Activated CD4-positive, alpha-beta memory T cell treated with anti-CD3 and anti-CD28 coated beads, Interleukin-2, amount 10 ng/mL, durations not matched to agents 7 days and 5 days (primary cell): ENCODE results near the gene TIAM2. TPM values are rescaled to one million over a fixed set of nuclear protein-coding genes. Genes with fewer than 3 reads are reported as not detected.
A peak's percentile ranks its signal among the peaks of the same experiment; 100 is the strongest.

Source experiments
- CTCF ChIA-PET: fragments of 350-600 bp; sonication (Branson Sonifier 250); formaldehyde crosslinking; loops from one replicate; lab custom pipeline; 2021; ENCODE audit warnings: antibody characterized with exemption, inconsistent platforms; lab: Charles Lee
- POLR2A ChIA-PET: fragments of 350-600 bp; sonication (Branson Sonifier 250); formaldehyde crosslinking; loops from one replicate; lab custom pipeline; 2021; ENCODE audit warnings: antibody characterized with exemption; lab: Charles Lee
- DNase-seq: peaks from one replicate; pipeline ENCODE4 v3.0.0-alpha.2; 2020
- H3K27ac Mint-ChIP-seq: one replicate; pipeline ENCODE4 v1.8.0; 2021; ENCODE audit warnings: mild to moderate bottlenecking, mixed read lengths
- H3K27me3 Mint-ChIP-seq: one replicate; pipeline ENCODE4 v1.8.0; 2021; ENCODE audit warnings: mixed read lengths
- H3K36me3 Mint-ChIP-seq: one replicate; pipeline ENCODE4 v1.8.0; 2021; ENCODE audit warnings: low read depth, mixed read lengths
- H3K4me1 Mint-ChIP-seq: one replicate; pipeline ENCODE4 v1.8.0; 2021; ENCODE audit warnings: mixed read lengths
- H3K4me3 Mint-ChIP-seq: one replicate; pipeline ENCODE4 v1.8.0; 2021; ENCODE audit warnings: mild to moderate bottlenecking, mixed read lengths
- H3K9me3 Mint-ChIP-seq: one replicate; pipeline ENCODE4 v1.8.0; 2021; ENCODE audit warnings: mixed read lengths
- total RNA-seq, 2 experiments: library from RNA; stranded (reverse); gene quantifications; one replicate each; pipeline ENCODE4 v1.2.3, GENCODE V29; 2021

TIAM2 gene
- total RNA-seq, 2 experiments from 2014 or later: 6.1 to 8.3 TPM

DNA sequence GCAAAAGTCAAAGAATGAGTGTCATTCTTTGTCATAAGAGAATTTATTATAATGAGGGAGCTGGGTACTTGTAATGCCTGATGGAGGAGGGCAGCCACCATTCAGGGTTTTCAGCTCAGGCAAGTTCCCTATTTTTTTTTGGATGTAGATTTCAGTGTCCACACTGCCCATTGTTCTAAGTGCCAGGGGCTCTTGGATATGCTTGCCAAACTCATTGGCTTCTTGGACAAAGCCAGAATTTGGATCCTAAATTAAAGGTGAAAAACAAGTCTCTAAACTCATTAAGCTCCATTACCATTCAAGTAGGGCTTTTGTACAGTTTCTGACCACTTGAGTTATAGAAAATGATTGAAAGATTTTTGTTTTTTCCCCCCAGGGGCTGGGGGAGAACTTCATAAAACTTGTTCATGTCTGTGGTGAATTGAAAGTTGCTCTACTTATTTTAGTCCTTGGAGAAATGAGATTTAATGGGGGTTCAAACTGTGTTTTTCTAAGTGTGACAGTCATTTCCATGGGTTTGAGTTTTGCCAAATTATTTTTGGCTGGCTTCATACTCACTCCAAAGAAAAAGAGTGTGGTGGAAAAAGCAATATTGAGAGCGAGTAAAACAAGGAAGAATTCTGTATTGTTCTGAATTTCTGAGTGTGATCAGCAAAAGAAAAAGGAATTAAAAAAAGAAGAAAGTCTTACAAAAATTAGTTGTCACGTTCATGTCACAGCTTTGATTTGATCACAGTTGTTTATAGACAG lies 46.0 kb downstream of the TIAM2 start:
- Mint-ChIP-seq H3K4me1 (peaks cover 6% of the 10 kb centered on the region), H3K36me3 (no peaks in the 10 kb centered on the region), H3K4me3 (no peak overlapping the region), H3K27me3 (no peaks in the 10 kb centered on the region), H3K9me3 (no peaks in the 10 kb centered on the region), H3K27ac (no peak overlapping the region)
- POLR2A ChIA-PET: interaction anchor here (1.3 kb wide), 1 partner anchor 9 kb away, joined by 3 read pairs; no protein-coding TSS in a partner anchor
- DNase-seq: no peak
- CTCF ChIA-PET: no interaction called here

DNA sequence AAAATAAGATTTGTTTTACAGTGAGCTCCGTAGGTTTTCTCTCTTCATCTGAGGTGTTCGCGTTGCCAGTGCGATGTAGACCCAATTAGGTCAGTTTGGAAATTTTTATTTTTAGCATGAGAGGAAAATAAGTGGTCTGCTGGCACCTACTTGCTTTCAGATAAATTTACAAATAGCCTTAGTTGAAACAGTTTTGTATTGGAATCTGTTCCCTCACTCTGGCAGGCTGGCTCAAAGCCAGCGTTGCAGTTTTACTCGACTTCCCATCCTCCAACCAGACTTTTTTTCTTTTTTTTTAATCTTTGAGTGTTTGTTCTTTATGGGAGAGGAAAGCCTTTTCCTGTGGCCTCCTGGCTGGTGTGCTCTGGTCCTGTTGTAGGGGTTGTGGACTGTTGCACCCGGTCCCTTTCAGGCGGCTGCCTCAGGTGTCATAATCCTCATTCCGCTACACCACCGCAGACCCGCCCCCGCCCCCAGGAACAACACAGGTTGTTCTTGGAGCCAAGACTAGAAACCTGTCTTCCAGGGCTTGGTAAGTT lies 46.7 kb downstream of the TIAM2 start:
- Mint-ChIP-seq H3K36me3 (no peaks in the 10 kb centered on the region), H3K27me3 (no peaks in the 10 kb centered on the region), H3K9me3 (no peaks in the 10 kb centered on the region), H3K27ac (no peak overlapping the region), H3K4me3 (no peak overlapping the region), H3K4me1 (peaks cover 7% of the 10 kb centered on the region)
- DNase-seq: no peak
- CTCF ChIA-PET: no interaction called here
- POLR2A ChIA-PET: no interaction called here

DNA sequence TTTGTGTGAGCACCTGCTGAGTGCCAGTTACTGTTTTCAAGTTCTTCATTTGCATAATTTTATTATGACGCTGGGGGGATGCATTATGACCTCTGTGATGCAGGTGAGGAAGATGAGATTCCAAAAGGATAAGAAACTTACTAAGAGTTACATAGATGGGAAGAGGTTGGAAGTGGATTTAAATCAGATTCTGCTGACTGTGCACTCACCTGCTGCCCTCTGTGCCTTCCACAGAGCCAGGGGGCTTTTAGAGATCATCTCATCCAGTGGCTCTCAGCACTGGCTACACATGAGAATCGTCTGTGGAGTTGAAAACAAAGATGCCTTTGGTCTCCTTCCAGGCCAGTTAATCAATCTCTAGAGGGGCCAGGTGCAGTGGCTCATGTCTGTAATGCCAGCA lies 47.9 kb downstream of the TIAM2 start:
- Mint-ChIP-seq H3K4me3 (no peak overlapping the region), H3K9me3 (no peaks in the 10 kb centered on the region), H3K27me3 (no peaks in the 10 kb centered on the region), H3K36me3 (no peaks in the 10 kb centered on the region), H3K27ac (no peak overlapping the region), H3K4me1 (peaks cover 2% of the 10 kb centered on the region)
- no peak for DNase-seq
- CTCF ChIA-PET: no interaction called here
- POLR2A ChIA-PET: no interaction called here

DNA sequence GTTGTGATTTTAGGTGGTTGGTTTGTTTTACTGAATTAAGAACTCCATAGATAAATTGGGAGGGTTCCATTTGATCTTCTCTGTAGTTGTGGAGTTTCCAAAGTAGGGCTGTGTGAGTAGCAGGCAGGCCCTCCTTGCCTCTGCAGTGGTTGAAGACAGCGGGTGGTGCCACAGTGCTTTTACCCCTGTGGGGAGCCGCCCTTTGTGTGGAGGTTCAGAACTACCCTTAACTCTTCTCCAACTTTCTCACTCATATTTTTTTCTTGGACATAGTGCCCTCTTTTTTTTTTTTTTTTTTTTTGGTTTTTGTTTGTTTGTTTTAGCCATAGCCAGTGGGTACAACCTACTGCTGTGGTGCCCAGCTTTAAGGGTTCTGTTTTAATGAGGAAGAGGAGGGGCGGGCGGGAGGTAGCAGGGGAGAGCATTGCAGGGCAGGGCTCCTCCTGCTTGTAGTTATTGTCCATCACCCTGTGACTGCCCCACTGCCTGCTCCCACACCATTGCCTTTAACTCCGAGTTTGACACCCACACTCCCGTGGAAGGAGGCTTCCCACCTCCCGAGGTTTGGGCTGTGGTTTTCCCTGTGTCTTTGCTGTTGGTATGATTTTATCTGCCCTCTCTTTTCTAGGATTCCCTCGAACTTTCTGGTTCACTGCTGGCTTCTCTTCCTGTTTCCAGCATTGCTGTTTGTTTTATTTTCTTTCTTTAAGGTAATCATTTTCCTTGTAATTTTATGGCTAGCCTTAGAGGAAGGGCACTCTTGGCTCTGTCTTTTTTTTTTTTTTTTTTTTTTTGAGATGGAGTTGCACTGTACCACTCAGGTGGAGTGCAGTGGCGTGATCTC lies 50.7 kb downstream of the TIAM2 start:
- H3K27ac Mint-ChIP-seq: no peak overlapping the region
- POLR2A ChIA-PET: no interaction called here
- no peak for DNase-seq
- H3K4me1 Mint-ChIP-seq: peaks cover 20% of the 10 kb centered on the region
- H3K4me3 Mint-ChIP-seq: no peak overlapping the region
- H3K9me3 Mint-ChIP-seq: no peaks in the 10 kb centered on the region
- peaks cover 4% of the 10 kb centered on the region for H3K36me3 Mint-ChIP-seq
- CTCF ChIA-PET: interaction anchor here (0.6 kb wide), 1 partner anchor 383 kb away, joined by 3 read pairs; no protein-coding TSS in a partner anchor
- H3K27me3 Mint-ChIP-seq: no peaks in the 10 kb centered on the region

DNA sequence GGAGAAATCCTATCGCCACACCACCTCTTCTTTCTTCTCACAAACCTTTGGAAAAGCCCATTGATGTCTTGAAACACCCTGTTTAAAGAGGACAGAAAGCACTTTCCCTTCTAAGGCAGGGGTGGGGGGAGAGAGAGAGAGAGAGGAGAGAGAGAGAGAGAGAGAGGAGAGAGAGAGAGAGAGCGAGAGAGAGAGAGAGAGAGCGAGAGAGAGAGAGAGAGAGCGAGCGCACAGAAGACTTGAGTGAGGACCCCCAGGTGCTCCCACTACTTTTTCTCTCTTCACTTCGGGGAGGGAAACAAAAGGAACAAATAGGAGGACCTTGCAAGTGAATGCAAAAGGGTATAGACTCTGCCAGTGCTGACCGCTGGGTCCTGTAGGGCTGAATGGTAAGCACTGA lies 52.4 kb downstream of the TIAM2 start:
- DNase-seq: no peak
- H3K27me3 Mint-ChIP-seq: no peaks in the 10 kb centered on the region
- POLR2A ChIA-PET: no interaction called here
- peaks cover 4% of the 10 kb centered on the region for H3K36me3 Mint-ChIP-seq
- no peaks in the 10 kb centered on the region for H3K9me3 Mint-ChIP-seq
- H3K27ac Mint-ChIP-seq: no peak overlapping the region
- CTCF ChIA-PET: no interaction called here
- H3K4me3 Mint-ChIP-seq: no peak overlapping the region
- peaks cover 30% of the 10 kb centered on the region for H3K4me1 Mint-ChIP-seq

DNA sequence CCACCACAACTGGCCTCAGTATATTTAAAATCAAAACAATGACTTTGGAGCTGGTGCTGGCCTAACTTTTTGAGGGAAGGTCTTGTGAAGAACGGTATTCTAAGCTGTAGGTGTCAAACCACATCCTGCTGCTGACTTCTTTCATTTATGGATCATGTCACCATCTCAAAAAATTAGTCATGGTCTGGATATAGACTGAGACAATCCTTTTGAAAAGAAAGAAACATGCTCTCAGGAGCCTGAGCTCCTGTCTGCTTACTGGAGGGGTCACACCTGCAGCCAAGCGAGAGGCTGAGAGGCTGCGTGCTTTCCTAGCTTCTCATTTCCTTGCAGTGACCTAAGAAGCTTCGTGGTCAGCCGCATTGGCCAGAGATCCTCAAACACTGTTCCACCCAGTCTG lies 55.2 kb downstream of the TIAM2 start:
- peak; percentile 37 for DNase-seq
- Mint-ChIP-seq H3K9me3 (no peaks in the 10 kb centered on the region), H3K27ac (peak overlapping the region; percentile 86), H3K4me3 (no peak overlapping the region), H3K27me3 (no peaks in the 10 kb centered on the region), H3K36me3 (peaks cover 4% of the 10 kb centered on the region), H3K4me1 (peaks cover 37% of the 10 kb centered on the region)
- CTCF ChIA-PET: interaction anchor here (0.8 to 1.2 kb wide), 3 partner anchors 121 to 125 kb away, joined by 3 to 5 read pairs (median 3); no protein-coding TSS in a partner anchor
- POLR2A ChIA-PET: interaction anchor here (0.6 to 1.3 kb wide), 5 partner anchors 10 to 127 kb away, joined by 3 to 9 read pairs (median 4); no protein-coding TSS in a partner anchor

DNA sequence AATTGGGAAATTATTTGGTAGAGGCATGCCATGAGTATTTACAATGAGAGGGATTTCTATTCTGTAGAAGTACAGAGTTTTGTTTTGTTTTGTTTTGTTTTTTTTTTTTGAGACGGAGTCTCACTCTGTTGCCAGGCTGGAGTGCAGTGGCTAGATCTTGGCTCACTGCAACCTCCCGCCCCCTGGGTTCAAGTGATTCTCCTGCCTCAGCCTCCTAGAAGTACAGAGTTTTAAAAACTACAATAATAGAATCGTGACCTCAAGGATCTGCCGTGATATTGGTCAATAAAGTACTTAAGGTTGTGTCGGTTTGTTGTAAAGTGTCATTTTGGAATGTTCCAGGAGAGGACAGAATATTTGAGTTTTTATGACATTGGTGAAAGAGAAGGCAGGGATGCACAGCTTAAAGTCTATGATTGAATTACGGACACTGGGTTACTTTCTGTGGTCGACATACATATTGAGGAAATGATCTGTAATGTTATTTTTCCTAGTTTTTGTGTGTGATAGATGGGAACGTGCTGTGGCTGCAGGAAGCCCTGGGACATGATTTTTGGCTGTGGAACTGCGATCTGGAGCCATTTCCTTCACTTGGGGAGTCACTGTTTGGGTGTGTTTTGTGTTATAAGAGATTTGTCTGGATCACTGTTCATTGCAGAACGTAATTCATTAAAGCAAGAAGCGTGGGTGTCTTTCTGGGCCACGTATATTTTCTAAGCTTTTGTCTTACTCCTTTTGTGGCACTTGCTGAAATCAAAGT lies 59.6 kb downstream of the TIAM2 start:
- peaks cover 30% of the 10 kb centered on the region for H3K4me1 Mint-ChIP-seq
- no peak overlapping the region for H3K4me3 Mint-ChIP-seq
- POLR2A ChIA-PET: no interaction called here

DNA sequence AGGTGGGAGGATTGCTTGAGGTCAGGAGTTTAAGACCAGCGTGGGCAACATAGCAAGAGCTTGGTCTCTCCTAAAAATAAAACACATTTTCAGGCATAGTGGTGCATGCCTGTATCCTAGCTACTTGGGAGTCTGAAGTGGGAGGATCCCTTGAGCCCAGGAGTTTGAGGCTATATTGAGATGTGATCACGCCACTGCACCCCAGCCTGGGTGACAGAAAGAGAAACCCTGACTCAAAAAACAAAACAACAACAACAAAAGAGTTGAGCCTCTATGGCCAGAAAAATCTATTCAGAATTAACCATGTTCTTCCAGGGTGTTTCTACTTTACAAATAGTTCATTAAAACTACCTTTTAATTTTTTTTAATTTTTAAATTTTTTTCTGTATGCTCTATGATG lies 60.6 kb downstream of the TIAM2 start:
- H3K36me3 Mint-ChIP-seq: no peaks in the 10 kb centered on the region
- H3K4me1 Mint-ChIP-seq: peaks cover 20% of the 10 kb centered on the region
- H3K27me3 Mint-ChIP-seq: no peaks in the 10 kb centered on the region
- no peak overlapping the region for H3K27ac Mint-ChIP-seq
- CTCF ChIA-PET: interaction anchor here (0.7 kb wide), 1 partner anchor 25 kb away, joined by 6 read pairs; no protein-coding TSS in a partner anchor
- DNase-seq: no peak
- no peaks in the 10 kb centered on the region for H3K9me3 Mint-ChIP-seq
- no peak overlapping the region for H3K4me3 Mint-ChIP-seq
- POLR2A ChIA-PET: no interaction called here

More for the DNA sequence above, 59.6 kb downstream of the TIAM2 start:
- CTCF ChIA-PET: no interaction called here
- Mint-ChIP-seq H3K27me3 (no peaks in the 10 kb centered on the region), H3K36me3 (no peaks in the 10 kb centered on the region), H3K9me3 (no peaks in the 10 kb centered on the region), H3K27ac (no peak overlapping the region)
- DNase-seq: no peak

DNA sequence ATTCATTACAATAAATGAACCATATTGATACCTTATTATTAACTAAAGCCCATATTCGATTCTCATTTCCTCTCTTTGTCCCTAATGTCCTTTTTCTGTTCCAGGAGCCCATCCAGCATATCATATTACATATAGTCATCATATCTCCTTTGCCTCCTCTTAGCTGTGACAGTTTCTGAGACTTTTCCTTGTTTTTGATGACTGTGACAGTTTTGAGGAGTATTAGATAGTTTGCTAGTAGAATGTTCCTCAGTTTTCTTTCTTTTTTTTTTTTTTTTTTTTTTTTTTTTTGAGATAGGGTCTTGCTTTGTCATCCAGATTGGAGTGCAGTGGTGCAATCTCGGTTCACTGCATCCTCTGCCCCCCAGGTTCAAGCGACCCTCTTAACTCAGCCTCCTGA lies 61.6 kb downstream of the TIAM2 start:
- CTCF ChIA-PET: no interaction called here
- POLR2A ChIA-PET: no interaction called here
- Mint-ChIP-seq H3K9me3 (no peaks in the 10 kb centered on the region), H3K4me3 (no peak overlapping the region), H3K27ac (no peak overlapping the region), H3K36me3 (no peaks in the 10 kb centered on the region), H3K4me1 (peaks cover 12% of the 10 kb centered on the region), H3K27me3 (no peaks in the 10 kb centered on the region)
- no peak for DNase-seq

DNA sequence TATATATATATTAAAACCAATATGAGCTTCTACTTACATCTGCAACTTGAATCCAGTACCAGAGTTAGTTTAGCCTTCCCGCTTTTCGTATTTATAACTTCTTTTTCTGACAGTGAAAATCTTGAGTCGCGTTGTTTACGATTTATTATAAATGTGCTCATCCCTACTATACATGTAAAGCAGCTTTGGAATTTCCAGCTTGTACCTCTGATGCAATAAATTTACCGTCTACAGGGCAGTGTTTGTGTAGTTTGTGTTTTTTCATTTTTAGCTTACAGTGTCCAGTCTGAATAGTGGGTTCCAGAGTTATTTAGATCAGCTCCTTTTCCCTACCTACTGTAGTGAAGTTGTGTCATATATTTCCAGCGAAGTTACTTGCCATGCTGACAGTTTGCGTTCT lies 66.3 kb downstream of the TIAM2 start:
- H3K4me1 Mint-ChIP-seq: no peaks in the 10 kb centered on the region
- ChIA-PET POLR2A (no interaction called here), CTCF (no interaction called here)
- H3K9me3 Mint-ChIP-seq: no peaks in the 10 kb centered on the region
- H3K36me3 Mint-ChIP-seq: peaks cover 2% of the 10 kb centered on the region
- DNase-seq: no peak
- H3K27ac Mint-ChIP-seq: no peak overlapping the region
- H3K27me3 Mint-ChIP-seq: no peaks in the 10 kb centered on the region
- no peak overlapping the region for H3K4me3 Mint-ChIP-seq

DNA sequence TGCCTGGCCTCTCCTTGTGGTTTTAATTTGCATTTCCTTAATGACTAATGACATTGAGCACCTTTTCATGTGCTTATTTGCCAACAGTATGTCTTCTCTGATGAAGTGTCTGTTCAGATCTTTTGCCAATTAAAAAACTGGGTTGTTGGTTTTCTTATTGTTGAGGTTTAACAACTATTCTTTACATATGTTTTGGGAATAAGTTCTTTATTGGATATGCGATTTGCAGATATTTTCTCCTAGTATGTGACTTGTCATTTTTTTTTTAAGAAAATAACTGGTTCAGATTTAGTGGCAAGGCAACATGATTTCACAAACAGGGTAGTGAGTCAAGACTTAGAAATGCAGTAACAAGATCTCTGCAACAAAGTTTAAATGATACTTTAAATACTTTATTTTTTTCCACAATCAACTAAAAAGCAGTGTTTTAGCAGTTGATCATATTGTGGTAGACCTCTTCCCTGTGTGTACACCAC lies 67.8 kb downstream of the TIAM2 start:
- Mint-ChIP-seq H3K4me1 (no peaks in the 10 kb centered on the region), H3K27ac (no peak overlapping the region), H3K36me3 (peaks cover 2% of the 10 kb centered on the region), H3K4me3 (no peak overlapping the region), H3K27me3 (no peaks in the 10 kb centered on the region), H3K9me3 (no peaks in the 10 kb centered on the region)
- POLR2A ChIA-PET: no interaction called here
- CTCF ChIA-PET: no interaction called here
- DNase-seq: no peak

DNA sequence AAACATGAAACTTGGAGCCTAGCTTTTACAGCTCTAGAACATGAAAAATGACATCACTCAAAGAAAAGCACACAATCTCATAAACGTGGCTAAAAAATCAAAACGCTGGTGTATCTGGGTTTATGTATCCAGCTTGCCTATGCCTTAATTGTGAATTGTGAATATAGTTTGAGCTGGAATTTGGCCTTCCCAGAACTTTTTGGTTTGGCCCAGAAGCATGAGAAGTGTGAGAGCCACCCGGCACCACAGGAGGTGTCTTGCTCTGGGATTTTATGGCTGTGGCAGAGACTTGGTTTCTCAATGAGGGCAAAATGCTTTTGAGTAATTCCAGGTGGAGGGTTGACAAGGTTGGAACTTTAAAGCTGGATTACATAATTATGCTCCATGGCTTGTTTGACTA lies 69.2 kb downstream of the TIAM2 start:
- Mint-ChIP-seq H3K9me3 (no peaks in the 10 kb centered on the region), H3K4me3 (no peak overlapping the region), H3K27ac (no peak overlapping the region), H3K4me1 (no peaks in the 10 kb centered on the region), H3K36me3 (peaks cover 2% of the 10 kb centered on the region), H3K27me3 (no peaks in the 10 kb centered on the region)
- no peak for DNase-seq
- POLR2A ChIA-PET: no interaction called here
- CTCF ChIA-PET: no interaction called here
